A204.1 (cell line): Measurements from ENCODE around the gene SLC38A9.
A peak's percentile ranks its signal among the peaks of the same experiment; 100 is the strongest.
"Not testable (repeated sequence)": the region's sequence is repeated elsewhere in the genome, so short reads cannot be mapped to it uniquely, and the experiment has no call there.

Experiments used
- FAIRE-seq: peaks from 2 replicates; lab custom pipeline; 2012; peaks lifted over from hg19 to GRCh38; lab: Jason Lieb, UNC

The SLC38A9 gene, protein sequence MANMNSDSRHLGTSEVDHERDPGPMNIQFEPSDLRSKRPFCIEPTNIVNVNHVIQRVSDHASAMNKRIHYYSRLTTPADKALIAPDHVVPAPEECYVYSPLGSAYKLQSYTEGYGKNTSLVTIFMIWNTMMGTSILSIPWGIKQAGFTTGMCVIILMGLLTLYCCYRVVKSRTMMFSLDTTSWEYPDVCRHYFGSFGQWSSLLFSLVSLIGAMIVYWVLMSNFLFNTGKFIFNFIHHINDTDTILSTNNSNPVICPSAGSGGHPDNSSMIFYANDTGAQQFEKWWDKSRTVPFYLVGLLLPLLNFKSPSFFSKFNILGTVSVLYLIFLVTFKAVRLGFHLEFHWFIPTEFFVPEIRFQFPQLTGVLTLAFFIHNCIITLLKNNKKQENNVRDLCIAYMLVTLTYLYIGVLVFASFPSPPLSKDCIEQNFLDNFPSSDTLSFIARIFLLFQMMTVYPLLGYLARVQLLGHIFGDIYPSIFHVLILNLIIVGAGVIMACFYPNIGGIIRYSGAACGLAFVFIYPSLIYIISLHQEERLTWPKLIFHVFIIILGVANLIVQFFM

DNA sequence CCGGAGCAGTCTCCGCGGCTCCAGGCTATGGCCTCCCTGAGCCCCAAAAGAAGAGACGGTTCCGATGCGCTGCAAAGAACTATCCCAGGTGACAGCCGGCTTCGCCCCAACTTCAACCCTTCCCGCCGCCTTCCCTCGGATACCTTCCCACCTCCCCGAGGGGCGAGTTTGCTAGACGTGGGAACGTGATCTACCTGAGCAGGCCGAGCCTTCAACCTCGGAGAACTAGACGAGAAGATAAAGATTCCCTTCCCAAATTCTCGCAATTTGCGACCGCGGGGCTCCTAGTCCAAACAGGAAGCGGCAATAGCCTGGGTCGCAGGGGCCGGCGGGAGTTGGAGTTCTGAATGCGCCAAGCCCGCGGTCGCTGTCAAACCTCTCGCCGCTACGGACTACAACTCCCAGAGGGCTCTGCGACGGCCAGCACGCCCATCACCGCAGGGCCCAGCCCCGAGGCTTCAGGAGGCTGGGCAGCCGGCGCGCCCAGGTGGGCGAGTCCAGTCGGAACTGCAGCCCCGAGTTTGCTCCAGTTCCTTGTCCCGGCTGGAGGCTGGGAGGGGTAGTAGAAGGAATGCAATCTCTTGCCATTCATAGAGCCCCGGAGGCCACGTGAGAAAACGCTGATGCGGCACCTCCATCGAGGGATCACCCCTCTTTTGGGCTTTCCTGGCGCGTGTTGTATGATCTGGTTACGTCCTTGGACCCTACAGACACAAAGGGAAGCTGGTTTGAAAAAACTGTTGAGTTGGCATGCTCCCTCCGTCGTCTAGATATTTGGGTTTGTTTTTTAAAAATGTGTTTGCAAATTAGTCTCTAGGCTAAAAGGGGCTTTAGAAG is at the start of gene SLC38A9:
SLC38A9 (minus strand) TSS at position 302 of the 837 bp plus-strand sequence. CDS start 14,366 bp downstream, outside the sequence.
- FAIRE-seq = peak; percentile 79

DNA sequence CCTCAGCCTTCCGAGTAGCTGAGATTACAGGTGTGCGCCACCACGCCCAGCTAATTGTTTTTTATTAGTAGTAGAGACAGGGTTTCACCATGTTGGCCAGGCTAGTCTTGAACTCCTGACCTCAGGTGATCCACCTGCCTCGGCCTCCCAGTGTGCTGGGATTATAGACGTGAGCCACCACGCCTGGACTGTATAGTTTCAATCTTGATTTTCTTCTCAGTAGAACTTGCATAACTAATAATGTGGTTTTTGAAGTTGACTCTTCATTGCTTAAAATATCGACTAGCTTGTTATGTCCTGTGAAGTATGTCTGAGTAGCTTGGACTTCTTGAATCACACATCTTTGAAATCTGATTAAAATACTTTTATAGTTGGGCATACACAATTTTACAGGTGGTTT is 49.6 kb upstream of the SLC38A9 start:
- not testable (repeated sequence) for FAIRE-seq

DNA sequence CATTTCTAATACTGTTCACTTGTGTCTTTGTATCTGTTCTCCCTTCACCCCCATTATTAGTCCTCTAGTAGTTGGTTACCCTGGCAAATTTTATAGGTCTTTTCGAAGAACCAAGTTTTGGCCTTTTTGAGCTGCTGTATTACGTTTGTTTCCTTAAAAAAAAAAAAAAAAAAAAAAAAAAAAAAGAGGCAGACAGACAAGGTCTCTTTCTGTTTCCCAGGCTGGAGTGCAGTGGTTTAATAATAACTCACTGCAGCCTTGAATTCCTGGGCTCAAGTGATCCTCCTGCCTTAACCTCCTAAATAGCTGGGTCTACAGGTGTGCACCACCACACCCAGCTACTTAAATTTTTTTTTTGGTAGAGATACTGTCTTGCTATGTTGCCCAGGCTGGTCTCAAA is 46.6 kb upstream of the SLC38A9 start:
- FAIRE-seq = no peak

DNA sequence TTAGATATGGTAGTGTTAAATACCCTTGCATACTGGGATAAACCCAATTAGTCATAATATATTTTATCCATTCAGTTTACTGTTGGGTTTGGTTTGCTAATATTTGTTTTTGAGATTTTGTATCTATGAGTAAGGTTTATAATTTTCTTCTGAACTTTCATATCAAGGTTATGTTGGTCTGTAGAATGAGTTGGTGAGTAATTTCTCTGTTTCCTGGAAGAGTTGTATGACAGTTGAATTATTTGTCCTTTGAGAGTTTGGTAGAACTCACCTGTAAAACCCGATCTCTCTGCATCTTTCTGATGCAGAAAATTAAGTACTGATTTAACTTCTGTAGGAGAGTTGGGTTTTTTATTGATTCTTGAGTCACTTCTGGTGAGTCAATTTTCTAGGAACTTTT is 46.1 kb upstream of the SLC38A9 start:
- FAIRE-seq = no peak

DNA sequence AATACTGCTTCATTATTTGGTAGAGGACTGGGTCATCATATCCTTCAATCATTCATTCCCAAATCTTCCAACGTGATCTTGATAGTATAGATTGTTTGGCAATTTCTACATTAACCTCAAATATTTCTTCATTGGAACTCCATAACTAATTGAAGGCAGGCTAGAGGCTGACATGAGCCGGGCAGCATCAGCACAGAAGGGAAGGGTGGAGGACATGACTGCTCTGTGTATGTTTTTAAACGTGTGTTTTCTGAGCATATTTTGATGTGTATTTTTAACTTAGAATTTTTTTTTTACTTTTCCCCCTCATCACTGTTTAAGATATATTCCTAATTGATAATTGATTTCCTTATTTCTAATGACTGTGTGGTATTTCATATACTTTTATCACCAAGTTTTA is 38.4 kb upstream of the SLC38A9 start:
- FAIRE-seq = no peak

DNA sequence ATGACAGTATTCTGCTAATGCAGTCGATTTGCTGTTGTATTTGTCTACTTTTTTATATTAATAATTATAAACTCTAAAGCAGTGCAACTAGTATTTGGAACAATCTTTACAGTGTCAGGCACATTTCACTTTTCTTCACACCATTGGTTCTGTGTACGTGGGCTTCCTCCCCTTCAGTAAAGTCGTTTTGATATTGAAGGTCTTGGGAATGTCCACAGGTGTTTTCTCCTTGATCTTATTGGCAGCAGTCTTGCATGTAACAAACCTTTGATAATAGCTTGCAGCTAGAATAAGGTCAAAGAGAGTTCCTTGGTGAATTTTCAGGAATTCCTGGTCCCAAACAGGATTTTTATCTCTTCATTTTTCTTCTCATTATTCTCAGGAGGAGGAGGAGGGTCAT is 37.9 kb upstream of the SLC38A9 start:
- no peak for FAIRE-seq

DNA sequence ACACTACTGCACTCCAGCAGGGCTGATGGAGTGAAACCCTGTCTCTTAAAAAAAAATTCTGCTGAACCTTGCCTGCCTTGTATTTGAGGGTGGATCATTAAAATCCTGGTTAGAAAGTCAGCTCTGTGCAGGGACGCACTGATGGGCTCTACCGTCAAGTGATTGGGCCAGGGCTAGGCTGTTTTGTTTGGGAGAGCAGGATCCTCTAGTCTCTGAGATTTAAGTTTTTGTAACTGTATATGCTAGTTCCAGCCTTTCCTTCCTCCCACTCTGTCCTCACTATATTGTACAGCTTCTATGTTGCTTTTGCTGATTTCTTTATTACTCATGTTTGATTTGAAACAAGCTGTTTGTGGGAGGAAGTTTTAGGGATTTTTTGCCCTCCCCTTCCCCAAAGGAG is 37.3 kb upstream of the SLC38A9 start:
- no peak for FAIRE-seq

DNA sequence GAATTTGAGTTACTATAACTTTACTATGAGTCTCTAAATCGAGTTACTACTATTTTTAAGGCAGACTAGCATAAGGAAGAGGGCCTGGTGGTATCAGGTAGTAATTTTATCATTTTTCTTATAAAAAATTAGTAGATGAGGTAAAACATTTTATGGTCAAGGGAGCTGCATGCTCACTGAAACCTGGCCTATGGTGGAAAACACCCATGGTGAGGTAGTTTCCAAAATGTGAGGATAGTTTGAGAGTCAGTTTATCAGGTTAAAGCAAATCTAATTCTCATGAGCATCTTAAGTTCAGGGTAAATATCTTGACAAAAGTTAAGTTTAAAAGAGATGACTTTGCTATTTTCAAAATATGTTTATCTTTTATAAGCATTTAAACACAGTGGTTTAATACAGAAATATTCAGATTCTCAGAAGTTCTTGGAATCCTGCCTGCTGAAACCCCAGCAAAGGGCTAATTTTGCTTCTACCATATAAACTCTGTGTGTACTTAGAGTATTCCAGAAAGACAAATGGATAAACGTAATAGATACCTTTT is 35.7 kb upstream of the SLC38A9 start:
- no peak for FAIRE-seq

DNA sequence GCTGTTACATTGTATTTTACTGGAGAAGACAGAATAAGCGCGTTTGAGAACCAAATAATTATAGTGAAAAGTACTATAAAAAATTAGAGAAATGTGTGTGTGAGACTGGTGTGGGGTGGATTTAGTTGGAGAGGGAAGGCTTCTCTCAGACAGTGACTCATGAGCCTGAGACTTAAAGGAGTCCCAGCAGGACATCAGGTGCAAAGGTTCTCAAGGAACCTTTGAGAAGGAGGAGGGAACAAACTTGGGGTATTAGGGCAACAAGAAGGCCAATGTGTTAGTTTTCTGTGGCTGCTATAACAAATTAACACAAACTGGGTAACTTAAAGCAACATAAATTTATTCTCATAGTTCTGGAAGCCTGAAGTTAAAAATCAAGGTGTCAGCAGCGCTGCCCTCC is 30.7 kb upstream of the SLC38A9 start:
- FAIRE-seq = no peak

DNA sequence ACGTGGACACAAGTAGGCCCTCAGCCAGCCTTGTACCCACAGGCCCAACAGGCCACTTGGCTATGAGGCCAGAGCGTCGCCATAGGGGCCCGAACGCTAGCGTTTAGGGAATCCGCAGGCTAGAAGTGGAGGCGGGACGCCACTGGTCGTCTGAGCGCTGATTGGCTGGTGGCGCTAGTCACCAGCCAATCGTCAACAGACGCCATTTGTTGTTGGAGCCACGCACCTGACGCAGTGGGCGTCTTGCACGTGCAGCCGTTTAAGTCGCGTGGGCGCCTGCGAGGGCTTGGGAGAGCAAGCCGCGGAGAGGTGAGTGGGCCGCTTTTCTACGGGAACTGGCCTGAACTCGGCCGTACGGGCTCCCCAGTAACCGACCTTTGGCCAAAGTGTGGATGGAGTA is 25.7 kb upstream of the SLC38A9 start, which contains the start of gene DDX4:
DDX4 (plus strand) TSS at position 269 of the 400 bp plus-strand sequence. CDS start 903 bp downstream, outside the sequence.
- no peak for FAIRE-seq

DNA sequence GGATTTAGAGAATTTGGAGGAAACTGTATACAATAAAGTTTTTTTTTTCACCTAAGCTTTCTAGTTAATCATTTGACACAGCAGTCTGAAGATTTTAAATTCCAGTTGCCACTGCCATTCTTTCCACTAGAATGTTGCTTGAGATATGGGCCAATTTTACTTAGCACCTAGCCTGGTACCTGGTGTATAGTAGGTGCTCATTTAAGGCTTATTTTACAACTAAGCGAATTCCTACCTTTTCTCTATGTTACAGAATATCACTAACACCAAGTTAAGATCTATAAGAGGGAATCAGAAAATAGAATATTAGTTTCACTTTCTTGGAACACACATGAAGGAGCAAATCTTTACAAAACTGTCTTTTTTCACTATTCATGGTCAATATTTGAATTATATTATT is 22.5 kb upstream of the SLC38A9 start:
- no peak for FAIRE-seq

DNA sequence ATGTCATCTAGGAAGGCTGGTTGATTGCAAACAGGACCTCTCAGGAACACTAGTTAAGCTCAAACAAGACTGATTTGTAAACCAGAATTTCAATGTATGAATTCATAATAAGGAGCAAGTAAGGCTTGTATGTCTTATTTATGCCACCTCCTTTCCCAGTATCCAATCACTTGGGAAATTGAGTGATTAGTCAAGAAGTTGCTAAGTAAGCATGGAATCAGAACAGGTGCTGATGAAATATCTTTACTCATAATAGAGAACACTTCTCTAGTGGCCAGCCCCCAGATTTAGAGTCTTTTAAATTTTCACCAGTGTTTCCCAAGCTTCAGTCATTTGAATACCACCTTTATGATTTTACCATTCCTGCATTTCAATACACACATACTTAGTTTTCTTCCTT is 20.5 kb upstream of the SLC38A9 start:
- FAIRE-seq = no peak

DNA sequence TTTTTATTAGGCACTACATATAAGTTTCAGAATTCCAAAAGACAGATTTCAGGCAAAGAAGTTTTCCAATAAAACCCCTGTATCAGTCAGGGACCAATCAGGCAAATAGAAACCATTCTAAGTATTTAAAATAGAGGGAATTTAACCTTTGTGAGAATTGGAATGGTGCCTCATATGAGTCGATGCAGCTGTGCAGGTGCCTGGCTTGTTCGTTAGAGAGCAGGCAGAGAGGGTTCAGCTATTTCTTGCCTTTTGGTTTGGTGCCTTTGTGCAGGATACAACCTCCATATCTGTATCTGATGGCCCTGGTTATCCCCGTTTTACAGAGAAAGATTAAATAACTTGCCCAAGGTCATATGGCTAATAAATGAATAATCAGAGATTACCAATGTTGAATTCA is 19.7 kb upstream of the SLC38A9 start:
- no peak for FAIRE-seq

DNA sequence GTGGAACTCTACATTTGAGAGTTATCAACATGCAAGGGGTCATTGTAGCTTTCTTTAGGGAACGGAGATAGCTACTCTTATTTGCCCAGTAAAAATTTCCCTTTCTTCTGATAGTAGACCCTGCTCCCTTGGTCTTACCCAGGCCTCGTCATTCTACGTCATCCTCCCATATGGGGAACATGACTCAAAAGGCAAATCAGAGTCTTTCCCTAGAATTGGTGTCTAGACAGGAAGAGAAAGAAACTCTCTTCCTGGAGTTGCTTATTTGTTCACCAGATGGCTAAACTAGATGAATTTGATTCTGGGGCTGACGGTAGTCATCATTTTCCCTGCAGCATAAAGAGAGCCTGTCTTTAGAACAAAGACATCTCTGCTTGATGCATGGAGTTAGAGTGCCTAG is 12.2 kb upstream of the SLC38A9 start:
- no peak for FAIRE-seq

DNA sequence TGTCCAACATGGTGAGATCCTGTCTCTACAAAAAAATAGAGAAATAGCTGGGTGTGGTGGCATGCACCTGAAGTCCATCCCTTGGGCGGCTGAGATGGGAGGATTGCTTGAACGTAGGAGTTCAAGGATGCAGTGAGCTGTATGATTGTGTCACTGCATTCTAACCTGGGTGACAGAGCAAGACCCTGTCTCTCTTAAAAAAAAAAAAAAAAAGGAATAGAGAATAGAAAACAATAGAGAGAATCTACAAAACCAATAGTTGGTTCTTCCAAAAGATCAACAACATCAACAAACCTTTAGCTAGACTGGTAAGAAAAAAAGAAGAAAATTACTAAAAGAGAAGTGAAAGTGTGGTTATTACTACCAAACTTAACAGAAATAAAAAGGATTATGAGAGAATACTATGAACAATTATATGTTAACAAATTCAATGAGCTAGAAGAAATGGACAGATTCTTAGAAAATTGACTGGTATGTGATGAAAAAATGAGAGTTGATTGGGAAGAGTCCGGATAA is 8.1 kb upstream of the SLC38A9 start:
- FAIRE-seq = no peak

DNA sequence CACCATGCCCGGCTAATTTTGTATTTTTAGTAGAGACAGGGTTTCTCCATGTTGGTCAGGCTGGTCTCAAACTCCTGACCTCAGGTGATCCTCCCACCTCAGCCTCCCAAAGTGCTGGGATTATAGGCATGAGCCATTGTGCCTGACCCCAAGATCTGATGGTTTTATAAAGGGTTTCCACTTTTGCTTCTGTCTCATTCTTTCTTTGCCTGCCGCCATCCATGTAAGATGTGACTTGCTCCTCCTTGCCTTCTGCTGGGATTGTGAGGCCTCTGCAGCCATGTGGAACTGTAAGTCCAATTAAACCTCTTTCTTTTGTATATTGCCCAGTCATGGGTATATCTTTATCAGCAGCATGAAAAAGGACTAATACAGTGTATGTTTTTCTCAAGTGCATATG is 6.9 kb upstream of the SLC38A9 start:
- FAIRE-seq = not testable (repeated sequence)

DNA sequence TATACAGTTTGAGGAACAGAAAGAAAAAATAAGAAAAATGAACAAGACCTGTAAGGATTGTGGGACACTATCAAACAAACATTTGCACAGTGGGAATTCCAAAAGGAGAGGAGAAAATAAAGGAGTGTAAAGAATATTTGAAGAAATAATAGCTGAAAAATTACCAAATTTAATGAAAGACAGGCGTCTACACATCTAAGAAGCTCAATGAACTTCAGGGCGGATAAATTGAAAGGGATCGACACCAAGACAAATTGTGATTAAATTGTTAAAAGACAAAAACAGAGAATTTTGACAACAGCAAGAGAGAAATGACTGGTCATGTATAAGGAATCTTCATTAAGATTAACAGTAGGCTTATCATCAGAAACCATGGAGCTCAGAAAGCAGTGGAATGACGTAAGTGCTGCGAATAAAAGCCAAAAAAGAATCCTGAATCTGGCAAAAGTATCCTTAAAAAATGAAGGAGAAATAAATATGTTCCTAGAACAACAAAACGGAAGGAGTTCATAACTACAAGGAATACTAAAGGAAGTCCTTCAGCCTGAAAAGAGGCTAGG is 3.5 kb upstream of the SLC38A9 start:
- no peak for FAIRE-seq

DNA sequence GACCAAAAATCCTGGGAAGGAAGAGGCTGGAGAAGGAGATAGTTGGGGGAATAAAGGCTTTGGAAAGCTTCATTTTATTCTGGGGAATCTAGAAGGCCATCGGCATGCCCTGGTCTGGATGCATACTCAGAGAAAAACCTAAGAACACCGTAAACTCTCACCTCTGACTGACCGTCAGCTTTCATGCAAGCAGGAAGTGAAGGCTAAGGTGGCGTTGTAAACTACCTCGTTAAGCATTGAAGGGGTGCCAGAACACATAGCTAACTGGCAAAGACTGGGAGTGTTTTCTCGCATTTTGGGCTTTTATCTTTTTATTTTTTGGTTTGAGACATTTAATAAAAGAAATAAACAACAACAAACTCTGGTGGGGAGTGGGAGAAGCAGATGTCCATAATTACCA is 2.6 kb upstream of the SLC38A9 start:
- FAIRE-seq = no peak

DNA sequence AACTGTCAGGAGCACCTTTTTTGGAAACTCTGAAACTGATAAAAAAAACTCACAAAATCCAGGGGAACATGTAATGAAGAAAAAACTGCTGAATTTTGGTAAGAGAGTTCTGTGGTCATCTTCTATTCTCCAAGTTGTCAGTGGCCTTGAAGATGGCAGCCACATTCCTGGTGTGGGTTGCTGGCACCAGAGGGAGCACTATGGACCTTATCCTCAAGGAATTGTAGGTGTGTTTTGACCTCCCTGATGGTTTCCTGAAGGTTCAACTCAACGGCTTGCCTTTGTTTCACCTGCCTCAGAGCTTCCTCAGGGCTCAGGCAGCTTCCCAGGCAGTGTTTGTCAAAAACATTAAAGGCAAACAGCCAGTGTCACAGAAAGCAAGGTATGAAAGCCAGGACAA is 2.2 kb upstream of the SLC38A9 start:
- FAIRE-seq = no peak

DNA sequence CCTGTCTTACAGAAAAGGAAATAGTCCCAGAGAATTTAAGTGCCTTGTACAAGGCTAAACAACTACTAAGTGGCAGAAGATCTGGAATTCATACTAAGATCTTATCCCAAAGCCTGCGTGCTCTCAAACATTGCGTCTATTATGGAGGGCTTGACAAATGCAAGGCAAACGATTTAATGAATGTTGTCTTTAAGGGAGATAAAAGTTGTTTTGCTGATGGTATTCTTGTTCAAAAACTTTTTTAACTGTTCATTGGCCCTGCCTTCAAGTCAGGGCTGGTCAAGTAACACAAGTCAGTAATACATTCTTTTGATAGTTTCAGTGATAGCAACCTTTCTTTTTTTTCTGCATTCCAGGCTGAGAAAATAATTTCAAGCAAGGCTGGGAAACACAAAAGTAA is 1.7 kb upstream of the SLC38A9 start:
- FAIRE-seq = no peak

DNA sequence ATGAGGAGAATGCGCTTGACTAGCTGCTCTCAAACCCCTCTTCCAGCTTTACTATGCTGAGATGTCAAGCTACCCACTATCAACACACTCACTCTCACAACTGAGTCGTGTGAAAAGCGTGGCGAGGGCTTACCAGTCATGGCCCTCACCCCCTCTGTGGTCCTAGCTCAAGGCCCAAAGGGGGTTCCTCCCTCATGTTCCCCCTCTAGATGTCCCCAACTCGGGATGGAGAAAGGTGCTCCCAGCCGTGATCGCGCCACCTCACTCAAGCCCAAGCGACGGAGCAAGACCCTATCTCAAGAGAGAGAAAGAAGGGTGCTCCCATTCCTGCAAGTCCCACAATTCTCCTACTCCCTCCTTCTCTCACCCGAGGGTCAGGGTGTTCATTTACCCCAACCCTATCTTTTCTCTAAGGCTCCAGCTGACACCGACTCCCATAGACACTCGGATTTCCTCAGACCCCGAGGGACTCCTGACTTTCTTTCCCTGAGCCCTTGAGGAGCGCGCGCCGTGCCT is 559 bp downstream of the SLC38A9 start:
- no peak for FAIRE-seq

DNA sequence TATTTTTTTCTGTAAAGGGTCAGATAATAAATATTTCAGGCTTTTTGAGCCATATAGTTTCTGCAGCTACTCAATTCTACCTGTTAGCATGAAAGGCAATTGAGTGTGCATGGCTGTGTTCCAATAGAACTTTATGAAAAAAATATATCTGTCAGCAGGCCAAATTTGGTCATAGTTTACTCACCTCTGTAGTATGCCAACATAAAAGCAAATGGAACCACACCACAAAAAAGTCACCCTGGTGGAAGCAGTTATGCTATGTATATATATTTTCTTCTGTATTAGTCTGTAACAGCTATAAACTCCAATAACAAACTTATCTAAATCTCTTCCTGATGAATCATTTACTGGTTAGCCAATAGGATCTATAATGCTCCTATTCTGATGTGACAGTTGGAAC is 3.4 kb downstream of the SLC38A9 start:
- no peak for FAIRE-seq
